ENCODE results near the gene PSMD8. TPM values are rescaled to one million over a fixed set of nuclear protein-coding genes. Genes with fewer than 3 reads are reported as not detected.
A peak's percentile ranks its signal among the peaks of the same experiment; 100 is the strongest.

PSMD8 gene
- 277 and 299 TPM in 2 replicates for total RNA-seq

- peak; percentile 20 for TF ChIP-seq CTCF (IDR thresholded peaks at IDR 0.05; ENCODE audit: insufficient read depth, low read depth, low read length)
- H3K4me3 ChIP-seq (ENCODE audit: low read depth, low read length) = peak within 1 kb of the TSS; percentile 94
- peak; percentile 98 for DNase-seq (ENCODE audit: low read depth)
These were observed at the start of gene PSMD8 for GRCh38 chr19:38374332-38375097. PSMD8 (plus strand) TSS chr19:38374571; CDS start chr19:38374602, 31 bp downstream.

- TF ChIP-seq CTCF (IDR thresholded peaks at IDR 0.05; ENCODE audit: insufficient read depth, low read depth, low read length) = no peak
- no peak for DNase-seq (ENCODE audit: low read depth)
- H3K4me3 ChIP-seq (ENCODE audit: low read depth, low read length) = no peak overlapping the region
These were observed 47.8 kb upstream of the PSMD8 start for GRCh38 chr19:38326591-38326990.

- TF ChIP-seq CTCF (IDR thresholded peaks at IDR 0.05; ENCODE audit: insufficient read depth, low read depth, low read length) = no peak
- DNase-seq (ENCODE audit: low read depth) = no peak
- H3K4me3 ChIP-seq (ENCODE audit: low read depth, low read length) = no peak overlapping the region
These were observed 44.7 kb upstream of the PSMD8 start for GRCh38 chr19:38329651-38330050.

- no peak for DNase-seq (ENCODE audit: low read depth)
- no peak for TF ChIP-seq CTCF (IDR thresholded peaks at IDR 0.05; ENCODE audit: insufficient read depth, low read depth, low read length)
- no peak overlapping the region for H3K4me3 ChIP-seq (ENCODE audit: low read depth, low read length)
These were observed 42.6 kb upstream of the PSMD8 start for GRCh38 chr19:38331728-38332127.

- no peak overlapping the region for H3K4me3 ChIP-seq (ENCODE audit: low read depth, low read length)
- TF ChIP-seq CTCF (IDR thresholded peaks at IDR 0.05; ENCODE audit: insufficient read depth, low read depth, low read length) = no peak
- no peak for DNase-seq (ENCODE audit: low read depth)
These were observed 41.1 kb upstream of the PSMD8 start for GRCh38 chr19:38333245-38333644.

- no peak for TF ChIP-seq CTCF (IDR thresholded peaks at IDR 0.05; ENCODE audit: insufficient read depth, low read depth, low read length)
- H3K4me3 ChIP-seq (ENCODE audit: low read depth, low read length) = peak overlapping the region; percentile 95
- peak; percentile 96 for DNase-seq (ENCODE audit: low read depth)
These were observed 38.3 kb upstream of the PSMD8 start for GRCh38 chr19:38335949-38336637.
